Ovary (tissue), 9 donors: ENCODE data around the gene ENTR1. TPM values are rescaled to one million over a fixed set of nuclear protein-coding genes. Genes with fewer than 3 reads are reported as not detected.
A peak's percentile ranks its signal among the peaks of the same experiment; 100 is the strongest.

Experiments used
- DNase-seq, 5 donors: peaks; one replicate each; pipeline ENCODE4 v3.0.0-alpha.2; 2019 to 2020
- H3K27ac ChIP-seq, 2 donors: fragments of 200-600 bp; one replicate each; pipeline versions ENCODE4 v1.5.1 to v1.8.0; 2019 to 2022
- H3K27me3 ChIP-seq: fragments of 200-600 bp; one replicate; pipeline ENCODE4 v1.8.0; 2022
- H3K36me3 ChIP-seq: fragments of 200-600 bp; sonication (generic); one replicate; pipeline ENCODE4 v1.5.1; 2019
- H3K4me1 ChIP-seq: one replicate; pipeline ENCODE4 v1.8.1; 2013; ENCODE audit warnings: mild to moderate bottlenecking, moderate library complexity; ENCODE audit not compliant: insufficient read depth
- H3K4me3 ChIP-seq: fragments of 200-600 bp; sonication (generic); one replicate; pipeline ENCODE4 v1.5.1; 2017
- H3K9me3 ChIP-seq, 2 donors: fragments of 200-600 bp in 1 of 2; sonication (generic) in 1 of 2; one replicate each; pipeline versions ENCODE4 v1.5.1 to v1.8.1; 2013 to 2019; ENCODE audit warnings: mild to moderate bottlenecking in 1 of 2, moderate library complexity in 1 of 2
- EP300 ChIP-seq: sonication (generic); formaldehyde crosslinking; IDR thresholded peaks from one replicate; pipeline ENCODE4 v1.6.1; 2017; ENCODE audit warnings: antibody characterized with exemption
- POLR2A ChIP-seq: fragments of 450-650 bp; IDR thresholded peaks from one replicate; pipeline ENCODE4 v1.6.1; 2017; ENCODE audit warnings: antibody characterized with exemption, mild to moderate bottlenecking, moderate library complexity
- WGBS, 3 donors: extraction: QIAGEN DNeasy Blood & Tissue Kit in 1 of 3; methylation state at CpG; one replicate each; pipeline versions ENCODE4 v1.1.5 to v1.1.7; 2013 to 2017; 5-methylcytosine and 5-hydroxymethylcytosine counted together
- intact Hi-C, 4 donors: fragments of 100-400 bp; cut with DNase I; formaldehyde crosslinking; loops; one replicate each; pipeline versions ENCODE4 v1.11.0 to v1.15.1; 2022 to 2023
- polyA plus RNA-seq, 2 donors: library from polyadenylated mRNA; stranded (reverse); fragments of 200-250 nt in 1 of 2; fragments of 350-450 nt in 1 of 2; fragmentation: Illumina TruSeq in 1 of 2; extraction: RNeasy Lipid Tissue Mini Kit (QIAGEN cat#74804) in 1 of 2; gene quantifications; one replicate each; pipeline ENCODE4 v1.2.3, GENCODE V29; 2013 to 2014
- total RNA-seq, 7 donors: library from RNA; depleted of rRNA in 2 of 7; stranded (reverse); fragments of >200 nt in 2 of 7; fragmentation: NEBNext Ultra II Directional in 3 of 7; extraction: Animal tissue kit (Norgen Biotek cat#: 25700) in 3 of 7; gene quantifications; one replicate each; pipeline versions ENCODE4 v1.1.0 to v1.2.4, GENCODE V29; 2016 to 2023
- TF ChIP-seq, protein P1 (sequence below), 3 donors: fragments of 450-650 bp in 2 of 3; fragments of 200-600 bp in 1 of 3; IDR thresholded peaks; one replicate each; pipeline versions ENCODE4 v1.5.1 to v1.8.0; 2016 to 2022; ENCODE audit warnings: antibody characterized with exemption in 3 of 3, mild to moderate bottlenecking in 1 of 3
- donor health status: DM: no; HTN: no; CAD: no; lungs with moderate emphysema.
- donor health status: DM: no; HTN: no; CAD: no.
- donor health status: Bipolar disorder and iron deficiency.
- donor health status: DM: yes; HTN: yes; CAD: no.
- donor health status: DM: no; HTN: no; CAD: no.
- donor health status: DM: yes; HTN: yes; CAD: no.

Gene ENTR1
- total and polyA plus RNA-seq, 9 donors, result 19.3 to 52.5 (median 27.2) TPM

DNA sequence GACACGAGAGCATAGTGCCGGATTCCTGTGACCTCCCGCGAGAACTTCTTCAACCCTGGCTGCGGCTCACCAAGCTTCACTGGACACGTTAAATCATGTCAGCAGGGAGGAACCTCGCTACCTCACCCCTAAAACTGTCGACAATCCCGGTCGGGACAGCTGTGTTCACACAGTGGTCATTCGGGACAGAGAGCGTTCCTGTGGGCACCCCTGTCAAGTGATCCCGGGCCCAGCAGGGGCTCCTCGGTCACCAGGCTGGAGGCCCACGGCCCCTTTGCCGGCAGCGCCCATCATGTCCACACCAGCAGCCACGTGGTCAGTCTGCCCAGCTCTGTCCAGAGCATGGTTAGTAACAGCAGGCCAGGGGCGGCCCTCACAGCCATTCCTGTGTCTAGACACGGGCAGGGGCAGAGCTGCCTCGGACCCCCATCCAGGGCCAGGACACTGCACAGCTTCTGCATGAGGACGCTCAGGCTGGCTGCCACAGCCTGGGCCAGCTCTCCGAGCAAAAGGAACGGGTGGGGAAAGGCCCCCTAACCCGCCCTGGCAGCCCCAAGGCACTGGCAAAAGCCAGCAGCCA lies 25.7 kb upstream of the ENTR1 start:
- H3K36me3 ChIP-seq, result no peaks in the 10 kb centered on the region
- H3K27ac ChIP-seq, result no peak overlapping the region
- H3K4me3 ChIP-seq, result no peak overlapping the region
- H3K27me3 ChIP-seq, result no peaks in the 10 kb centered on the region
- H3K9me3 ChIP-seq, result no peaks in the 10 kb centered on the region
- H3K4me1 ChIP-seq, result peaks cover 13% of the 10 kb centered on the region
- TF ChIP-seq EP300 (no peak), POLR2A (no peak)
- TF ChIP-seq, protein P1, sequence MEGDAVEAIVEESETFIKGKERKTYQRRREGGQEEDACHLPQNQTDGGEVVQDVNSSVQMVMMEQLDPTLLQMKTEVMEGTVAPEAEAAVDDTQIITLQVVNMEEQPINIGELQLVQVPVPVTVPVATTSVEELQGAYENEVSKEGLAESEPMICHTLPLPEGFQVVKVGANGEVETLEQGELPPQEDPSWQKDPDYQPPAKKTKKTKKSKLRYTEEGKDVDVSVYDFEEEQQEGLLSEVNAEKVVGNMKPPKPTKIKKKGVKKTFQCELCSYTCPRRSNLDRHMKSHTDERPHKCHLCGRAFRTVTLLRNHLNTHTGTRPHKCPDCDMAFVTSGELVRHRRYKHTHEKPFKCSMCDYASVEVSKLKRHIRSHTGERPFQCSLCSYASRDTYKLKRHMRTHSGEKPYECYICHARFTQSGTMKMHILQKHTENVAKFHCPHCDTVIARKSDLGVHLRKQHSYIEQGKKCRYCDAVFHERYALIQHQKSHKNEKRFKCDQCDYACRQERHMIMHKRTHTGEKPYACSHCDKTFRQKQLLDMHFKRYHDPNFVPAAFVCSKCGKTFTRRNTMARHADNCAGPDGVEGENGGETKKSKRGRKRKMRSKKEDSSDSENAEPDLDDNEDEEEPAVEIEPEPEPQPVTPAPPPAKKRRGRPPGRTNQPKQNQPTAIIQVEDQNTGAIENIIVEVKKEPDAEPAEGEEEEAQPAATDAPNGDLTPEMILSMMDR (IDR thresholded peaks at IDR 0.05), result no peak
- 82 to 87% (median 85%) methylated on average over 23 to 25 of the region's 25 CpGs for WGBS, 3 donors
- intact Hi-C loops, result no loop called here
- DNase-seq, result no peak

DNA sequence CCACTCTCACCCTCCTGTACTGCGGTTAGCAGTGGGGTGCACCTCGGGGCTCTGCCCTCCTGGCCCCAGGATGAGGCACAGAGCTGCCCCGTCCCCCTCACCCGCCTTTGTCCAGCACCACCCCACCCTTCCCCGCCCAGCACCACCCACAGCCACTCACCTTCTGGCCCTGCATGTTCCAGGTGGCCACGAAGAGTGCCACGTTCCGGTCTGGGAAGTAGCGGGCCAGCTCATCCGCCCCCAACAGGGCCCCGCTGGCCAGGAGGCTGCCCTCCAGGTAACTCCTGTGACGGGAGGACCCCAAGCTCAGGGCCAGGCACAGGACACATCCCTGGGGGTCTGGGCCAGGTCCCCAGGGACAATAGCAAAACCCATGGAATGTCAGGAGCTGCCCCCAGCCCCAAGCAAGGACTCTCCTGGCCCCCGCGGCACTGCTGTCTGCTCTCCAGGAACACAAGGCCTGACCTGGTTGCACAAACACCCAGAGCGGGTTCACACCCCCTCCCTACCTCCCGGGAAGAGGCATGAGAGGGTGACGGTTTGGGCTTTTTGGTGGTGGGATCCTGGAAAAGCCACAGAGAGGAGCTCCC lies 24.3 kb upstream of the ENTR1 start:
- H3K27ac ChIP-seq, result no peak overlapping the region
- TF ChIP-seq POLR2A (no peak), EP300 (no peak)
- TF ChIP-seq, protein P1 (IDR thresholded peaks at IDR 0.05), result no peak
- no peaks in the 10 kb centered on the region for H3K36me3 ChIP-seq
- intact Hi-C loops, result no loop called here
- WGBS, 3 donors, result 85 to 89% (median 86%) methylated on average over 15 to 17 of the region's 17 CpGs
- DNase-seq, result no peak
- no peak overlapping the region for H3K4me3 ChIP-seq
- no peaks in the 10 kb centered on the region for H3K9me3 ChIP-seq
- H3K27me3 ChIP-seq, result no peaks in the 10 kb centered on the region
- H3K4me1 ChIP-seq, result peaks cover 12% of the 10 kb centered on the region

DNA sequence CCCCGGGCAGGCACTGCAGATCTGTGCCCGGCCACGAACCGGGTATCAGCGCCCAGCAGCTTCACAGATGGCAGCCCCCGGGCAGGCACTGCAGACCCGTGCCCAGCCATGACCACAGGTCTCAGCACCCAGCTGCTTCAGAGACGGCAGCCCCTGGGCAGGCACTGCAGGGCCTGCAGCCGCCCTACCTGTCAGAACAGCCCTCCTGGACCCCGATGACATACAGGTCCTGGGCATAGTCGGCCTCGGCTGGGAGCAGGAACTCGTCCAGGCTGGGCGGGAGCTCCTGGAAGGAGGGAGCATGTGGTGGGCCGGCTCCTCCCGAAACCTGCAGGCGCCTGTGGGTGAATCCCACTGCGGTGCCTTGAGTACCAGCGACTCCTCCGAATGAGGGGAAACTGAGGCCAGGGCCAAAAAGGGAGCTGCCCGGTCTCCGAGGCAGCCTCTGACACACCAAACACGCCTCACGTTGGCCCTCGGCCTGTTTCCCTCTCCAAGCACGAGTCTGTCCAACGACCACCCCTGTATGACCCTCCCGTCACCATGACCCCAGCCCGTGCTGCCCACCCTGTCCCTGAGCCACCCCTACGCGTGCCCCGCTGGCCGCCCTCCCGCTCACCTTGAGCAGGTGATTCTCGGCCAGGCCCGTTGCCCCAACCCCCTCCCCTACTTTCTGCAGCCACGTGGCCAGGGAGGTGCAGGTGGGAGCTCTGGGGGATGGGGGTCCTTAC lies 23.6 kb upstream of the ENTR1 start:
- Histone ChIP-seq H3K27me3 (no peaks in the 10 kb centered on the region), H3K9me3 (no peaks in the 10 kb centered on the region), H3K4me3 (no peak overlapping the region), H3K4me1 (peaks cover 12% of the 10 kb centered on the region), H3K36me3 (no peaks in the 10 kb centered on the region), H3K27ac (no peak overlapping the region)
- intact Hi-C loops, result no loop called here
- peak in 1 of 5 donors; percentile 28 for DNase-seq
- 83 to 85% (median 84%) methylated on average over 31 to 37 of the region's 37 CpGs for WGBS, 3 donors
- TF ChIP-seq, protein P1 (IDR thresholded peaks at IDR 0.05), result no peak

DNA sequence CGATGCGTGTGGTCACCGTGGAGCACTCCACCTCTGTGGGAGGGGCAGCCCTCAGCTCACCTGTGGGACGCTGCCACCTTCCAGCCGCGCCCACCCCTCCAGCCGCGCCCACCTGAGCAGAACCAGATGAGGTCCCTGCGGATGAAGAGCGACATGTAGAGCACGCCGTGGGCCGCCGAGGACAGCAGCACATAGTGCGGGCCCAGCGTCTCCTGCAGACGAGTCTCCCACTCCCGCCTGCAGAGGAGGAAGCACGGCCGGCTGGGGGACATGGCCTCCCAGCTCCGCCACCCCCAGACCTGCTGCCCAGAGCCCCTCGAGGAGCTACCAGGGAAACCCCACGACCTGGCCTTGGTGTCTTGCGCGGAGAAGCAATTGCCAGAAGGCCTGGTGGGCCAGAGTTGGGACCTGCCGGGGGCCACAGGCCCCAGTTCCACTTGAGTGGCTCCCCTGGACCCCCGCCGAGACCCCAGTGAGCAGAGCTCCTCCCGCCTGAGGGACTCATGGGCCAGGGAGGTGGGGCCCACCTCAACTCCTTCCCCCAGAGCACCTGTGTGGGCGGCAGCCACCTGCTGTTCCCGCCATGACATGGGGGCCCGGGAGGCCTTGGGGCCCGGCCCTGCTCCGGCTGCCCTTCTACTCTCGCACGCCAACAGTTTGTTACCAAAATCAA lies 22.8 kb upstream of the ENTR1 start:
- intact Hi-C loops, result no loop called here
- H3K4me1 ChIP-seq, result peaks cover 6% of the 10 kb centered on the region
- H3K9me3 ChIP-seq, result no peaks in the 10 kb centered on the region
- H3K4me3 ChIP-seq, result no peak overlapping the region
- TF ChIP-seq, protein P1 (IDR thresholded peaks at IDR 0.05), result no peak
- no peak for TF ChIP-seq EP300
- no peak for TF ChIP-seq POLR2A
- DNase-seq, result no peak
- H3K27me3 ChIP-seq, result no peaks in the 10 kb centered on the region
- H3K27ac ChIP-seq, result no peak overlapping the region
- no peaks in the 10 kb centered on the region for H3K36me3 ChIP-seq
- WGBS, 3 donors, result 86 to 91% (median 90%) methylated on average over 33 to 36 of the region's 36 CpGs
